NB4 (cell line): ENCODE data around the gene TRAT1.

ENCODE experiments used
- DNase-seq: peaks from one replicate; pipeline ENCODE4 v3.0.0; 2010; ENCODE audit warnings: low read depth
- H3K4me3 ChIP-seq: one replicate; pipeline ENCODE4 v1.5.1; 2011; ENCODE audit warnings: mild to moderate bottlenecking, low read depth, low read length, moderate library complexity
- MYC ChIP-seq: IDR thresholded peaks from 2 replicates; pipeline ENCODE4 v1.6.1; 2011; ENCODE audit warnings: low read depth, low read length
- POLR2A ChIP-seq: IDR thresholded peaks from 2 replicates; pipeline ENCODE4 v1.6.1; 2011; ENCODE audit warnings: mild to moderate bottlenecking; ENCODE audit not compliant: insufficient read length; ENCODE audit errors: extremely low read depth
- TF ChIP-seq, protein P1 (sequence below): IDR thresholded peaks from one replicate; pipeline ENCODE4 v1.5.1; 2012; ENCODE audit warnings: low read depth, low read length
- TF ChIP-seq, protein P2 (sequence below): IDR thresholded peaks from 2 replicates; pipeline ENCODE4 v1.6.1; 2011; ENCODE audit warnings: low read depth, low read length

TRAT1 gene

DNA sequence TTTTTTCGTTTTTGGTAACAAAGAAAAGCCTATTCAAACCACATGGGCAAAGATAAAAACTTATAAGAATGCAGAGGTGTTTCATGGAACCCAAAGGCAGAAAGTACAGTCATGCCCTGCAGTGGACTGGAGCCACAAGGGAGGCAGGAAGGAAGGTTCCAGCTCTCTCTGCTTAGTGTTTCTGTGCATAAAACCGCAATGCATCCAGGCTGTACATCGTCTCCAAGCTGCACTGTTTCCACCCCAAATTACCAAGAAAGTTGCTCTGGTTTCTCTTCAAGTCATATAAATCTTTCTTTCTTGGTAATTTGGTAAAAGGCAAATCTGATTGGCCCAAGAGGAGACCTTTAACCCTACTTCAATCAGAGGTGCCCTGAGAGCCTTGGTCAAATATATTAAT, 15.8 kb downstream of the TRAT1 start:
- no peak for DNase-seq
- TF ChIP-seq MYC (no peak), POLR2A (no peak)
- TF ChIP-seq, protein P1, sequence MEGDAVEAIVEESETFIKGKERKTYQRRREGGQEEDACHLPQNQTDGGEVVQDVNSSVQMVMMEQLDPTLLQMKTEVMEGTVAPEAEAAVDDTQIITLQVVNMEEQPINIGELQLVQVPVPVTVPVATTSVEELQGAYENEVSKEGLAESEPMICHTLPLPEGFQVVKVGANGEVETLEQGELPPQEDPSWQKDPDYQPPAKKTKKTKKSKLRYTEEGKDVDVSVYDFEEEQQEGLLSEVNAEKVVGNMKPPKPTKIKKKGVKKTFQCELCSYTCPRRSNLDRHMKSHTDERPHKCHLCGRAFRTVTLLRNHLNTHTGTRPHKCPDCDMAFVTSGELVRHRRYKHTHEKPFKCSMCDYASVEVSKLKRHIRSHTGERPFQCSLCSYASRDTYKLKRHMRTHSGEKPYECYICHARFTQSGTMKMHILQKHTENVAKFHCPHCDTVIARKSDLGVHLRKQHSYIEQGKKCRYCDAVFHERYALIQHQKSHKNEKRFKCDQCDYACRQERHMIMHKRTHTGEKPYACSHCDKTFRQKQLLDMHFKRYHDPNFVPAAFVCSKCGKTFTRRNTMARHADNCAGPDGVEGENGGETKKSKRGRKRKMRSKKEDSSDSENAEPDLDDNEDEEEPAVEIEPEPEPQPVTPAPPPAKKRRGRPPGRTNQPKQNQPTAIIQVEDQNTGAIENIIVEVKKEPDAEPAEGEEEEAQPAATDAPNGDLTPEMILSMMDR = no peak
- TF ChIP-seq, protein P2, sequence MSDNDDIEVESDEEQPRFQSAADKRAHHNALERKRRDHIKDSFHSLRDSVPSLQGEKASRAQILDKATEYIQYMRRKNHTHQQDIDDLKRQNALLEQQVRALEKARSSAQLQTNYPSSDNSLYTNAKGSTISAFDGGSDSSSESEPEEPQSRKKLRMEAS = no peak
- H3K4me3 ChIP-seq = no peak overlapping the region

DNA sequence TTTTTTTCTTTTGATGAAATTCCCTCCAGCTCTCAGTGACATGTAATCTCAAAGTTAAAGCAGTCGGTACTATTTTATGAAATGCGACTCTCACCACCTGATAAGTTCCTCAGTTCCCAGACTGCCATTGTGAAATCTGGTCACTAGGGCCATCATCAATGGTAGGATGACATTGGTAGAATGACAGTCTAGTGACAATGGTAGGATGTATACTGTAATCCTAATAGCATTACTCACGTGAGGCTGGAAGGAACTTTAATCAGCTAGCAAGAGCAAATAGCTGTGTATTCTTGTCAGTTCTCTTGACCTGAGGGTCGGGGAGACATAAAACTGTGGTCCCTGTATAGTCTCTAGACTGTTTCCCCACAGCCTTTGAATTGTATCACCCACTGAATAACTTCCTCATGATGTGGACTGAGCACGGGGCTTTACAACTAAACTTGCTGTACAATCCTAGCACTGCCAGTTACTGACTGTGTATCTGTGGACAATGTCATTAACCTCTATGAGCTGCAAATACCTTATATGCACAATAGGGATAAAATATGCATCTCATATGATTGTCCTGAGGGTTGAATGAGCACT, 23.2 kb downstream of the TRAT1 start:
- no peak overlapping the region for H3K4me3 ChIP-seq
- DNase-seq = no peak
- TF ChIP-seq MYC (no peak), POLR2A (no peak)
- TF ChIP-seq, protein P2 = no peak
- TF ChIP-seq, protein P1 = no peak

DNA sequence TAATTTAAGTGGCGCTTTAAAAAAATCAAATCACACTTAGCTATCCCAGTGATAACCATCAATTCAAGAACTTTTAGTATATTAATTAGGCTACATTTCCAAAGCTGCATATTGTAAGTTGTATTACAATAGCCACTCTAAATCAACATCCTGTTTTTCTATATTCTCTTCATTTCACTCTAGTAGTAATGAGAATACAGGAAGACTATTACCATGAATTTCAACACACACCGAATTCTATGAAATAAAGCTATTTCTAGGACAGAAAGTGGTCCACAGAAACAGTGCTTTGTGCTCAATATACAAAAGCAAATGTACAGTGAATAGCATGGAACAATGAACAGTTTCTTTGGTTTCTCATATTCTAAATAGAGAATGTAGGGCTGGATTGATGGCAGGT, 24.6 kb downstream of the TRAT1 start:
- TF ChIP-seq, protein P1 = no peak
- no peak for TF ChIP-seq MYC
- no peak for TF ChIP-seq POLR2A
- TF ChIP-seq, protein P2 = no peak
- DNase-seq = no peak
- no peak overlapping the region for H3K4me3 ChIP-seq

DNA sequence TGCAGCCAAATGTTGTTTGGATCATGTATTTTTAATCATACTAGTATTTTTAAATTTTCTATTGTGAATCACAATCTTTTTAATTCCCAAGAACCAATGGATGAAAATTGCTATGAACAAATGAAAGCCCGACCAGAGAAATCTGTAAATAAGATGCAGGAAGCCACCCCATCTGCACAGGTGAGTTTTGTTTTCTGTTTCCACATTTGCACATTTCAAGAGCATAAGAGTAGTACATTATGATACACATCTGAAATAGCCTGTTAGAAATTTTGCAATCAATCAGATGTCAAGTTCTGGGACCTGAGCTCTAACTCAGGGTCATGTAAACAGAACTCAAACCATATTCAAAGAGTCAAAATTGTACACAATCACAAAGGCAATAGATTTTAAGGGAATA, 26.5 kb downstream of the TRAT1 start:
- H3K4me3 ChIP-seq = no peak overlapping the region
- TF ChIP-seq, protein P2 = no peak
- no peak for TF ChIP-seq MYC
- no peak for TF ChIP-seq POLR2A
- TF ChIP-seq, protein P1 = no peak
- no peak for DNase-seq

DNA sequence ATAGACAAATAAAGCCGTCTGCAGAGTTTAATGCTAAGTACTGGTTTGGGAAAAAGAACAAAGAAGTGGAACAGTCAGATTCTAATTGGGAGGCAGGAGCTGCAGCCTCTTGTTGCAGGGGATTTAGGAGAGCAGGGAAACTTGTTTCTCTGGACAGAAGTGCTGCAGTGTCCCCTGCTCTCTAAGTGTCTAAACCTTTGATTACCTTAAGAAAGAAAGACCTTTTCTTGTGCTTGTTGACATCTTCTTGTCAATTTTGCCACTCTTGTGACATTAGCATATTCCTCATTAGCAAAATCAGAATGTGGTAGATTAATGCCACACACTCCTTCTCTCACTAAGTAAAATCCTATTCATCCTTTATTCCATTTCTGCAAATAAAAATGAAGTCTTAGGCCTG, 38.8 kb downstream of the TRAT1 start:
- H3K4me3 ChIP-seq = no peak overlapping the region
- no peak for DNase-seq
- TF ChIP-seq, protein P1 = no peak
- TF ChIP-seq, protein P2 = no peak
- TF ChIP-seq MYC (no peak), POLR2A (no peak)
